ENCODE data around the gene ECEL1. TPM values are rescaled to one million over a fixed set of nuclear protein-coding genes. Genes with fewer than 3 reads are reported as not detected.

Gene ECEL1
- total RNA-seq, 6 experiments from 2014 or later = 0.22 to 1.3 (median 0.83) TPM; not detected in 2

GRCh38 chr2:232460171-232460570 is 27.5 kb downstream of the ECEL1 start:
- intact Hi-C loops (cut with DNase I) = no loop called here
- 44% methylated on average over 2 of the region's 2 CpGs for WGBS (ENCODE audit: insufficient coverage, low coverage, low lambda C conversion rate, missing lambda C conversion rate)
- DNase-seq = no peak
- Histone ChIP-seq H3K27me3 (no peaks in the 10 kb centered on the region), H3K4me1 (no peaks in the 10 kb centered on the region), H3K27ac (no peak overlapping the region), H3K9me3 (no peaks in the 10 kb centered on the region), H3K36me3 (no peaks in the 10 kb centered on the region), H3K4me3 (no peak overlapping the region)
- TF ChIP-seq POLR2A (IDR thresholded peaks at IDR 0.05) (no peak), CTCF (IDR thresholded peaks at IDR 0.05) (no peak)
- ATAC-seq = no peak

GRCh38 chr2:232459419-232460035 is 28.1 kb downstream of the ECEL1 start:
- no peak overlapping the region for H3K4me3 ChIP-seq
- H3K27me3 ChIP-seq = no peaks in the 10 kb centered on the region
- no peaks in the 10 kb centered on the region for H3K4me1 ChIP-seq
- DNase-seq = no peak
- no peak for ATAC-seq
- intact Hi-C loops (cut with DNase I) = loop anchor here in 1 of 2 donors (10.0 kb wide), 1 partner anchor 55 kb away; no protein-coding TSS in a partner anchor
- no peaks in the 10 kb centered on the region for H3K36me3 ChIP-seq
- TF ChIP-seq POLR2A (IDR thresholded peaks at IDR 0.05) = no peak
- no peak for TF ChIP-seq CTCF (IDR thresholded peaks at IDR 0.05)
- no peaks in the 10 kb centered on the region for H3K9me3 ChIP-seq
- 95% methylated on average over 2 of the region's 11 CpGs for WGBS (ENCODE audit: insufficient coverage, low coverage, low lambda C conversion rate, missing lambda C conversion rate)
- no peak overlapping the region for H3K27ac ChIP-seq

GRCh38 chr2:232458661-232459418 is 28.8 kb downstream of the ECEL1 start:
- DNase-seq = peak in 2 of 3 donors; percentile 40 to 44
- WGBS (ENCODE audit: insufficient coverage, low coverage, low lambda C conversion rate, missing lambda C conversion rate) = no CpG with 5 or more reads among the region's 56 CpGs
- no peak overlapping the region for H3K27ac ChIP-seq
- no peaks in the 10 kb centered on the region for H3K4me1 ChIP-seq
- intact Hi-C loops (cut with DNase I) = loop anchor here in 1 of 2 donors (10.0 kb wide), 1 partner anchor 56 kb away; no protein-coding TSS in a partner anchor
- no peaks in the 10 kb centered on the region for H3K9me3 ChIP-seq
- H3K27me3 ChIP-seq = no peaks in the 10 kb centered on the region
- TF ChIP-seq POLR2A (IDR thresholded peaks at IDR 0.05) (no peak), CTCF (IDR thresholded peaks at IDR 0.05) (no peak)
- ATAC-seq = no peak
- H3K4me3 ChIP-seq = no peak overlapping the region
- no peaks in the 10 kb centered on the region for H3K36me3 ChIP-seq

GRCh38 chr2:232458051-232458660 is 29.5 kb downstream of the ECEL1 start:
- no peaks in the 10 kb centered on the region for H3K27me3 ChIP-seq
- TF ChIP-seq CTCF (IDR thresholded peaks at IDR 0.05) = no peak
- no peak for TF ChIP-seq POLR2A (IDR thresholded peaks at IDR 0.05)
- H3K4me1 ChIP-seq = no peaks in the 10 kb centered on the region
- DNase-seq (peak in 1 of 3 donors; percentile 45), ATAC-seq (no peak)
- no peaks in the 10 kb centered on the region for H3K36me3 ChIP-seq
- WGBS (ENCODE audit: insufficient coverage, low coverage, low lambda C conversion rate, missing lambda C conversion rate) = 84% methylated on average over 6 of the region's 25 CpGs
- no peaks in the 10 kb centered on the region for H3K9me3 ChIP-seq
- H3K4me3 ChIP-seq = no peak overlapping the region
- no peak overlapping the region for H3K27ac ChIP-seq
- intact Hi-C loops (cut with DNase I) = loop anchor here in 1 of 2 donors (10.0 kb wide), 1 partner anchor 57 kb away; no protein-coding TSS in a partner anchor

All from right lobe of liver (tissue), 6 donors.